ENCODE data around the gene DKK1.

The DKK1 gene

DNA sequence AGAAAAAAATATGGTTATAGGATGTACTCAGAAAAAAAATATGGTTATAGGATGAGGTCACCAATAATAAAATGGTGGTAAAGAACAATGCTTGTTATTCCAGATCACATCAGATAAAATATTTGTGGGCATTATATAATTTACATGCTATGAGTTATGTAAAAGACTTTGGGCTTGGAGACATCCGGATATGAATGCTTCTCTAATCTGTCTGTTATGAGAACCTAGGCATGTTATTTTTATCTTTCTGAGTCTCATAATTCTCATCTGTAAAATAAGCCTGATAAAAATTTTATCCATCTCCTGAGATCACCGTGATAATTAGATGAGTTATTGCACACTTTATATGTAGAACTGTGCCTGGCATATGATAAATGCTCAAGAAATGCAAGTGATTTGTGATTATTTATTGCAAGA is 37.8 kb downstream of the DKK1 start:
- ChIA-PET POLR2A (no interaction called here), CTCF (no interaction called here)
- DNase-seq (ENCODE audit: extremely low spot score), result no peak
- TF ChIP-seq TARDBP (IDR thresholded peaks at IDR 0.05), result no peak
- no peak for TF ChIP-seq PKNOX1 (IDR thresholded peaks at IDR 0.05)
- TF ChIP-seq FOXK2 (IDR thresholded peaks at IDR 0.05), result no peak
- no peak for TF ChIP-seq ZNF384 (IDR thresholded peaks at IDR 0.05)
- no peak for TF ChIP-seq HDGF (IDR thresholded peaks at IDR 0.05; ENCODE audit: borderline replicate concordance)
- no peak for TF ChIP-seq SUZ12 (IDR thresholded peaks at IDR 0.05)
- no peak for TF ChIP-seq L3MBTL2 (conservative IDR thresholded peaks at IDR 0.05)
- no peak for TF ChIP-seq SP1 (IDR thresholded peaks at IDR 0.05)
- TF ChIP-seq FOXM1 (IDR thresholded peaks at IDR 0.05; ENCODE audit: borderline replicate concordance), result no peak
- no peak for TF ChIP-seq NFRKB (IDR thresholded peaks at IDR 0.05)
- TF ChIP-seq ARNT (IDR thresholded peaks at IDR 0.05), result no peak
- no peak for TF ChIP-seq LEF1 (IDR thresholded peaks at IDR 0.05; ENCODE audit: borderline replicate concordance)
- no peak for TF ChIP-seq CTBP1 (IDR thresholded peaks at IDR 0.05; ENCODE audit: borderline replicate concordance)
- TF ChIP-seq BHLHE40 (IDR thresholded peaks at IDR 0.05; ENCODE audit: borderline replicate concordance), result no peak
- no peak for TF ChIP-seq FOXA1 (IDR thresholded peaks at IDR 0.05)
- no peak for TF ChIP-seq ELF4 (IDR thresholded peaks at IDR 0.05)

- CTCF ChIA-PET, result no interaction called here
- TF ChIP-seq LEF1 (IDR thresholded peaks at IDR 0.05; ENCODE audit: borderline replicate concordance), result no peak
- no peak for TF ChIP-seq HDGF (IDR thresholded peaks at IDR 0.05; ENCODE audit: borderline replicate concordance)
- no peak for TF ChIP-seq L3MBTL2 (conservative IDR thresholded peaks at IDR 0.05)
- TF ChIP-seq PKNOX1 (IDR thresholded peaks at IDR 0.05), result no peak
- TF ChIP-seq FOXA1 (IDR thresholded peaks at IDR 0.05), result no peak
- no peak for TF ChIP-seq NFRKB (IDR thresholded peaks at IDR 0.05)
- no peak for TF ChIP-seq SUZ12 (IDR thresholded peaks at IDR 0.05)
- no peak for TF ChIP-seq ZNF384 (IDR thresholded peaks at IDR 0.05)
- no peak for TF ChIP-seq FOXK2 (IDR thresholded peaks at IDR 0.05)
- no peak for TF ChIP-seq BHLHE40 (IDR thresholded peaks at IDR 0.05; ENCODE audit: borderline replicate concordance)
- no peak for TF ChIP-seq FOXM1 (IDR thresholded peaks at IDR 0.05; ENCODE audit: borderline replicate concordance)
- no peak for TF ChIP-seq SP1 (IDR thresholded peaks at IDR 0.05)
- POLR2A ChIA-PET, result no interaction called here
- DNase-seq (ENCODE audit: extremely low spot score), result no peak
Observed at GRCh38 chr10:52353205-52353604, 39.1 kb downstream of the DKK1 start.

GRCh38 chr10:52353960-52354394 is 39.9 kb downstream of the DKK1 start:
- POLR2A ChIA-PET, result no interaction called here
- CTCF ChIA-PET, result no interaction called here
- no peak for DNase-seq (ENCODE audit: extremely low spot score)
- TF ChIP-seq SP1 (IDR thresholded peaks at IDR 0.05) (no peak), NFRKB (IDR thresholded peaks at IDR 0.05) (no peak), FOXM1 (IDR thresholded peaks at IDR 0.05; ENCODE audit: borderline replicate concordance) (no peak), ZNF384 (IDR thresholded peaks at IDR 0.05) (no peak), CTBP1 (IDR thresholded peaks at IDR 0.05; ENCODE audit: borderline replicate concordance) (no peak), TARDBP (IDR thresholded peaks at IDR 0.05) (no peak), L3MBTL2 (conservative IDR thresholded peaks at IDR 0.05) (no peak), BHLHE40 (IDR thresholded peaks at IDR 0.05; ENCODE audit: borderline replicate concordance) (no peak), FOXA1 (IDR thresholded peaks at IDR 0.05) (no peak), FOXK2 (IDR thresholded peaks at IDR 0.05) (no peak), ELF4 (IDR thresholded peaks at IDR 0.05) (no peak), PKNOX1 (IDR thresholded peaks at IDR 0.05) (no peak), ARNT (IDR thresholded peaks at IDR 0.05) (no peak), SUZ12 (IDR thresholded peaks at IDR 0.05) (no peak), HDGF (IDR thresholded peaks at IDR 0.05; ENCODE audit: borderline replicate concordance) (no peak), LEF1 (IDR thresholded peaks at IDR 0.05; ENCODE audit: borderline replicate concordance) (no peak)

- ChIA-PET POLR2A (no interaction called here), CTCF (no interaction called here)
- no peak for DNase-seq (ENCODE audit: extremely low spot score)
- TF ChIP-seq BHLHE40 (IDR thresholded peaks at IDR 0.05; ENCODE audit: borderline replicate concordance) (no peak), SUZ12 (IDR thresholded peaks at IDR 0.05) (no peak), CTBP1 (IDR thresholded peaks at IDR 0.05; ENCODE audit: borderline replicate concordance) (no peak), SP1 (IDR thresholded peaks at IDR 0.05) (no peak), ZNF384 (IDR thresholded peaks at IDR 0.05) (no peak), FOXA1 (IDR thresholded peaks at IDR 0.05) (no peak), LEF1 (IDR thresholded peaks at IDR 0.05; ENCODE audit: borderline replicate concordance) (no peak), ARNT (IDR thresholded peaks at IDR 0.05) (no peak), L3MBTL2 (conservative IDR thresholded peaks at IDR 0.05) (no peak), TARDBP (IDR thresholded peaks at IDR 0.05) (no peak), FOXK2 (IDR thresholded peaks at IDR 0.05) (no peak), HDGF (IDR thresholded peaks at IDR 0.05; ENCODE audit: borderline replicate concordance) (no peak), ELF4 (IDR thresholded peaks at IDR 0.05) (no peak), PKNOX1 (IDR thresholded peaks at IDR 0.05) (no peak), NFRKB (IDR thresholded peaks at IDR 0.05) (no peak), FOXM1 (IDR thresholded peaks at IDR 0.05; ENCODE audit: borderline replicate concordance) (no peak)
Observed at GRCh38 chr10:52357971-52358370, 43.9 kb downstream of the DKK1 start.

DNA sequence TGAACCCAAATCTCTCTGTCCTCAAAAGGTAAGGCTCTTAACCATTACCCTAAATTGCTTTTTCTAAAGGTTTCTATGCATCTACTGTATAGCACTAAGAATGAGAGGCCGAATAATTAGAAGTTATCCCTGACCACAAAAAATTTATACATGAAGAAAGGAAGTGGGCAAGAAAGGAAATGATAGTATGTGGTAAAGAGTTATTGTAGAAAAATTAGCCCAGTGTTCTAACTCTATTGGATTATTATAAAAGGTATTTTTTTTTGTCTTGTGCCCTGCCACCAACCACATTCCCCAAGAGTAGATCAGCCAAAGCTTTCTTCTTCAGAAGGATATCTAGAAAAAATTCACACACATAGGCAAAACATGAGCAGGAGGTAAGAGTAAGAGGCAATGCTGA is 45.4 kb downstream of the DKK1 start:
- ChIA-PET POLR2A (no interaction called here), CTCF (no interaction called here)
- TF ChIP-seq TARDBP (IDR thresholded peaks at IDR 0.05), result no peak
- no peak for TF ChIP-seq FOXM1 (IDR thresholded peaks at IDR 0.05; ENCODE audit: borderline replicate concordance)
- TF ChIP-seq LEF1 (IDR thresholded peaks at IDR 0.05; ENCODE audit: borderline replicate concordance), result no peak
- TF ChIP-seq BHLHE40 (IDR thresholded peaks at IDR 0.05; ENCODE audit: borderline replicate concordance), result no peak
- TF ChIP-seq FOXK2 (IDR thresholded peaks at IDR 0.05), result no peak
- TF ChIP-seq ARNT (IDR thresholded peaks at IDR 0.05), result no peak
- no peak for DNase-seq (ENCODE audit: extremely low spot score)

All from HEK293T (cell line).